RWPE2 (cell line): ENCODE results near the gene ZNF133.

Experiments used
- ATAC-seq: fragments of 200-7000 bp; cut with Tn5 transposase; 3 replicates; pipeline ENCODE4 v1.9.1; 2021; ENCODE audit warnings: low read depth
- DNase-seq: peaks from one replicate; pipeline ENCODE4 v3.0.0-alpha.2; 2020; ENCODE audit warnings: low spot score
- H3K27ac ChIP-seq: fragments of 450-650 bp; 2 replicates; pipeline ENCODE4 v1.5.1; 2017; ENCODE audit warnings: mild to moderate bottlenecking; ENCODE audit not compliant: poor library complexity, severe bottlenecking
- H3K27me3 ChIP-seq: fragments of 250-450 bp; sonication (Bioruptor Pico); 2 replicates; pipeline ENCODE4 v1.5.1; 2021; ENCODE audit warnings: mild to moderate bottlenecking, moderate library complexity; ENCODE audit not compliant: insufficient read depth, poor library complexity, severe bottlenecking
- H3K36me3 ChIP-seq: fragments of 250-450 bp; sonication (Bioruptor Pico); 2 replicates; pipeline ENCODE4 v1.5.1; 2020; ENCODE audit warnings: low read depth, mild to moderate bottlenecking, moderate library complexity
- H3K4me1 ChIP-seq: fragments of 250-450 bp; sonication (Bioruptor Pico); 2 replicates; pipeline ENCODE4 v1.5.1; 2021; ENCODE audit warnings: mild to moderate bottlenecking, moderate library complexity; ENCODE audit not compliant: insufficient read depth, poor library complexity, severe bottlenecking
- H3K4me3 ChIP-seq: fragments of 250-450 bp; sonication (Bioruptor Pico); 2 replicates; pipeline ENCODE4 v1.5.1; 2021; ENCODE audit warnings: mild to moderate bottlenecking, moderate library complexity; ENCODE audit not compliant: severe bottlenecking
- H3K9me3 ChIP-seq: fragments of 250-450 bp; sonication (Bioruptor Pico); 2 replicates; pipeline ENCODE4 v1.5.1; 2021; ENCODE audit warnings: mild to moderate bottlenecking, moderate library complexity; ENCODE audit not compliant: severe bottlenecking
- TF ChIP-seq, protein P1 (sequence below): fragments of 450-650 bp; IDR thresholded peaks from one replicate; pipeline ENCODE4 v1.5.1; 2017; ENCODE audit warnings: mild to moderate bottlenecking, moderate library complexity; ENCODE audit not compliant: poor library complexity, severe bottlenecking

Gene ZNF133

DNA sequence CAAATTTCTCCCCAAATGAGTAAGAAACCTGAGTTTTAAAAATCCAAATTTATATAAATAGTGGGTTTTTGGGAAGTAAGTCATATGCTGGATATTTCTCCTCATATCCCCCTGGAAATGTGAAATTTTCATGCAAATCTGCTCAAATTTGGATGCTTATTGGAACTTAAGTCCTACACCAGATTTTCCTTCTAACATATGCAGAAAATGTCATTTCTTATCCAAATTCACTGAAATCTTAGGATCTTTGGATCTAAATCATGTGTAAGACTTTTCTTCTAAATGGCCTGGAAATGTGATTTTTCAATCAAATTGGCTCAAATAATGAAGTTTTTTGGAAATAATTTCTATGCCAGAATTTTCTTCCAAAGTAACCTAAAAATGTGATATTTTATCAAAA lies 33.0 kb downstream of the ZNF133 start:
- ATAC-seq = no peak
- TF ChIP-seq, protein P1, sequence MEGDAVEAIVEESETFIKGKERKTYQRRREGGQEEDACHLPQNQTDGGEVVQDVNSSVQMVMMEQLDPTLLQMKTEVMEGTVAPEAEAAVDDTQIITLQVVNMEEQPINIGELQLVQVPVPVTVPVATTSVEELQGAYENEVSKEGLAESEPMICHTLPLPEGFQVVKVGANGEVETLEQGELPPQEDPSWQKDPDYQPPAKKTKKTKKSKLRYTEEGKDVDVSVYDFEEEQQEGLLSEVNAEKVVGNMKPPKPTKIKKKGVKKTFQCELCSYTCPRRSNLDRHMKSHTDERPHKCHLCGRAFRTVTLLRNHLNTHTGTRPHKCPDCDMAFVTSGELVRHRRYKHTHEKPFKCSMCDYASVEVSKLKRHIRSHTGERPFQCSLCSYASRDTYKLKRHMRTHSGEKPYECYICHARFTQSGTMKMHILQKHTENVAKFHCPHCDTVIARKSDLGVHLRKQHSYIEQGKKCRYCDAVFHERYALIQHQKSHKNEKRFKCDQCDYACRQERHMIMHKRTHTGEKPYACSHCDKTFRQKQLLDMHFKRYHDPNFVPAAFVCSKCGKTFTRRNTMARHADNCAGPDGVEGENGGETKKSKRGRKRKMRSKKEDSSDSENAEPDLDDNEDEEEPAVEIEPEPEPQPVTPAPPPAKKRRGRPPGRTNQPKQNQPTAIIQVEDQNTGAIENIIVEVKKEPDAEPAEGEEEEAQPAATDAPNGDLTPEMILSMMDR = no peak

DNA sequence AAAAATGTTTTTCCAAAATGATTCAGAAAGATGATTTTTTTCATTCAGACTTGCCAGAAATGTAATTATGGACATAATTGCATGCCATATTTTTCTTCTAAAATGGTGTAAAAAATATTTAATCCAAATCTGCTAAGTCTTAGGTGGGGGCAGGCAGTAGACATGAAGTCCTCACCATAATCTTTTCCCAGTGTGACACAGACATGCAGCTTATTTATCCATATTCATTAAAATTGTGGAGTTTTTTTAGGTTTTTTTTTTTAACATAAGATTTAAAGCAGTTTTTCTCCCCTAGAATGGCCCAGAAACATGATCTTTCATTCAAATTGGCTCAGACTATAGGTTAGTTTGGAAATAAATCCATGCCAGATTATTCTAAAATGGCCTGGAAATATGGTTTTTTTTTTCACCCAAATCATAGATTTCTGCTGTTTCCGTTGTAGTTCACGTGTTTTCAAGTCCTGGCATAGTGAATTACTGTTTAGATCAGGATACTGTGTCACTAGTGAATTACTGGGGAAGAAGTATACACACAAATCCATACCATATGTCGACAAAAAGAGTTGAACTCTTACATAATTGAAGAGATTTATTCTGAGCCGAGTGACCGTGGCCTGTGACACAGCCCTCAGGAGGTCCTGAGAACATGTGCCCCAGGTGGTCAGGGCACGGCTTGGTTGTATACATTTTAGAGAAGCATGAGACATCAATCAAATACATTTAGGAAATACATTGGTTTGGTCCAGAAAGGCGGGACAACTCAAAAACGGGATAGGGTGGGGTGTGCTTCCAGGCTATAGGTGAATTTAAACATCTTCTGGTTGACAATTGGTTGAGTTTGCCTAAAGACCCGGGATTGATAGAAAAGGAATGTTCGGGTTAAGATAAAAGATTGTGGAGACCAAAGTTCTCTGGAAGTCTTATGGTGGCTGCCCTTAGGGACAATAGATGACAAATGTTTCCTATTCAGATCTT lies 33.9 kb downstream of the ZNF133 start:
- no peak for ATAC-seq
- no peak overlapping the region for H3K27ac ChIP-seq
- no peak overlapping the region for H3K4me3 ChIP-seq
- H3K27me3 ChIP-seq = no peaks in the 10 kb centered on the region
- no peaks in the 10 kb centered on the region; the same call in 1 of the 2 replicates for H3K36me3 ChIP-seq
- no peaks in the 10 kb centered on the region for H3K4me1 ChIP-seq
- no peaks in the 10 kb centered on the region for H3K9me3 ChIP-seq
- TF ChIP-seq, protein P1 = no peak
- DNase-seq = no peak

More for the DNA sequence above, 33.0 kb downstream of the ZNF133 start:
- H3K9me3 ChIP-seq = no peaks in the 10 kb centered on the region
- no peak overlapping the region for H3K4me3 ChIP-seq
- no peaks in the 10 kb centered on the region for H3K4me1 ChIP-seq
- DNase-seq = no peak
- no peaks in the 10 kb centered on the region for H3K27me3 ChIP-seq
- peaks cover 4% of the 10 kb centered on the region for H3K36me3 ChIP-seq
- no peak overlapping the region for H3K27ac ChIP-seq

DNA sequence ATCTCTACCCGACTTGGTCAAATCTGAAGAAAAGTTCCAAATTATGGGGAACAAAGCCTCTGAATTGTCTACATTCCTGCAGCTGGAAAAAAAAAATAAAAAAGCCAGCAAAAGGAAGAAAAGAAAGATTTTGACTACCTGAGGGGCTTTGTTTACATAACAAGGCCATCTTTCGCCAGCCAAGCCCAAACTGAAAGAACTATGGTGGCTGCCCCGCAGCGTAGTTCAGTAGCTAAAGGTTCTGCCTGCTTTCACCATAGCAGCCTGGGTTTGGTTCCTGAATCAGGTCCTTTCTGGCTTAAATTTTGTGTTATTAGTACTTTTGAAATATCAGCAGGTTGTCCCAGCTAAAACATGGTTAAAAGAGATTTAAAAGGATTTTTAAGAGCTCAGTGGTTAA lies 35.4 kb downstream of the ZNF133 start:
- H3K27me3 ChIP-seq = no peaks in the 10 kb centered on the region
- H3K36me3 ChIP-seq = no peaks in the 10 kb centered on the region
- no peaks in the 10 kb centered on the region for H3K9me3 ChIP-seq
- H3K4me3 ChIP-seq = no peak overlapping the region
- H3K27ac ChIP-seq = no peak overlapping the region
- ATAC-seq (no peak), DNase-seq (no peak)
- H3K4me1 ChIP-seq = no peaks in the 10 kb centered on the region
- TF ChIP-seq, protein P1 = no peak

DNA sequence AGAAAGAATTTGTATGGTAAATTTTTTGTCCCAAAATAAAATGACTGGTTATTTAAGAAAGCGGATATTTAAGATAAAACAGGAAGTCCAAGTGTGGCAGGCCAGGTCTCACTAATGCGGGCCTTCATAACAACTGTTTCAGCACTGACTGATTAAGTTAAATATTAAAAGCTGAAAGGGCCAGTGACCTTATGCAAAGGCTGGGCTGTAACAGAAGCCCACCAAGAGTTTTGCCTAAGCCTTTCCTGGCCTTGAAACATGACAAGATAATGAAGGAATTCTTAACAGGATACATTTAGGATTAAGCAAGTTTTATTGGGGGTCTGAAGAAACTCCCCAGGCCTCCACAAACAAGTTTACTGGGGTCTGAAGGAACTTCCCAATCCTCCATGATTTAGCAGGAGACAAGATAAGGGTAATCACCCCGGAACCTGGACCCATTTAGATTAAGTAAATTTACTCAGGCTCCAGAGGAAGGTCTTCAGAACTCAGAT lies 36.3 kb downstream of the ZNF133 start:
- H3K36me3 ChIP-seq = no peaks in the 10 kb centered on the region
- H3K4me3 ChIP-seq = no peak overlapping the region
- H3K27ac ChIP-seq = no peak overlapping the region
- TF ChIP-seq, protein P1 = no peak
- ATAC-seq (no peak), DNase-seq (no peak)
- H3K4me1 ChIP-seq = no peaks in the 10 kb centered on the region
- H3K9me3 ChIP-seq = no peaks in the 10 kb centered on the region
- no peaks in the 10 kb centered on the region for H3K27me3 ChIP-seq
